ENCODE data around the gene KYNU.
A peak's percentile ranks its signal among the peaks of the same experiment; 100 is the strongest.
"Not testable (repeated sequence)": the region's sequence is repeated elsewhere in the genome, so short reads cannot be mapped to it uniquely, and the experiment has no call there.

KYNU gene

GRCh38 chr2:142877216-142877838, at the start of gene KYNU:
TSS of gene KYNU (plus strand) at chr2:142877664. CDS start at chr2:142885368, 7,704 bp downstream.
- DNase-seq: peak; percentile 48

GRCh38 chr2:142834021-142834420, 43.4 kb upstream of the KYNU start:
- DNase-seq: no peak

GRCh38 chr2:142840436-142840835, 37.0 kb upstream of the KYNU start:
- DNase-seq: no peak

DNA sequence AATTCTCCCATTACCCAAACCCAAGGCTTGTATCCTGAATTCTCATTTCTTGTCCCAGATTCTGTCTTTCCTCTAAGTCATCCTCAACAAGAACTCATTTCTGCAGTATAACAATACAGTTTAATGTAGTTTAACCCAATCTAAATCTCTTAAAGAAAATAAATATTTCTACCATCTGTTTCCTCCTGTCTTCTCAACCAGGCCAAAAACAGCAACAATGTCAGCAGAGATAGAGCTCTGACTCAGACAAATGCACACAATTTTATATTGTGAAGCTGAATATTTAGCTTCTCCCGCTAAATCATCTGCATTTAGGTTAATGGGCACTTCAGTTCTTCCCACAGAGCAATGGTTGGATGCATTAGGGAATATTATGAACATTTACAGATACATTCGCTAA, 35.7 kb upstream of the KYNU start:
- no peak for DNase-seq

GRCh38 chr2:142842369-142842768, 35.1 kb upstream of the KYNU start:
- no peak for DNase-seq

- no peak for DNase-seq
Observed at GRCh38 chr2:142843731-142844130, 33.7 kb upstream of the KYNU start.

GRCh38 chr2:142848023-142848606, 29.3 kb upstream of the KYNU start:
- no peak for DNase-seq

GRCh38 chr2:142849820-142850219, 27.6 kb upstream of the KYNU start:
- no peak for DNase-seq

GRCh38 chr2:142853912-142854311, 23.6 kb upstream of the KYNU start:
- DNase-seq: no peak

GRCh38 chr2:142857256-142858164, 20.0 kb upstream of the KYNU start:
- DNase-seq: no peak

DNA sequence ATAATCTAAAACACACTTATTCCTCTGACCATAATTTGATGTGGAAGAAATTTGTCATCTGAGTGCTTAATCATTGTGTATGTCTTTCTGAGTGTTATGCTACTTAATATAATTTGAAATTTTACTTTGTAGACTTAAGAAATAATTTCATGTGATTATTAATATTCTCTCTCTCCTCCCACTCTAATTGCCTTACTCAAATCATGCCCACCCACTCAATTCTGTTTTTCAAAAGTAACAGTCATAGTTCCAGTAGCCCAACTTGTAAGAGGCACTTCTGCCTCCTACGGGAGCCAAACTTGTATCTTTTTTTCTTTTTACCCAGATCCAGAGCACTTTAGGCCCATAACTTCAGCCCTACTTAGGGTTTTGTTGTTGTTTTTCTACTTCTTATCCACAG, 18.5 kb upstream of the KYNU start:
- DNase-seq: no peak

GRCh38 chr2:142862299-142862698, 15.2 kb upstream of the KYNU start:
- DNase-seq: no peak

DNA sequence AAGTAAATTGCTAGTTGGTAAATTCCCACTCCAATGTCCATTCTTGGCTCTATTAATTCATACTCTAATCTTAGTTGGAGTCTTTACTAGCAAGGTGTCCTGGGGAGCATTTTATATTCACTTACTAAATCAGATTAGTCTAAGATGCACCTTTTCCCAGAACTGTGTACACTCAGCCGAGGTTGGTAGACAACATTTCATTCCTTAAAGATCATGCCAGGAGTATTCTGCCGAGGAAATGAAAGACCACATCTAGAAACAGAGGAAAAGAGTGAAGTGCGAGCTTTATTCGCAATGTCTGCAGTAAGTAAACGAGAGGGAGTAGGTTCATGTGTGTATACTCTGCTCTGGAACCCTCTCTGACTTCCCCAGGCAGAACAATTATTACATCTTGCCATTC, 14.6 kb upstream of the KYNU start:
- no peak for DNase-seq

DNA sequence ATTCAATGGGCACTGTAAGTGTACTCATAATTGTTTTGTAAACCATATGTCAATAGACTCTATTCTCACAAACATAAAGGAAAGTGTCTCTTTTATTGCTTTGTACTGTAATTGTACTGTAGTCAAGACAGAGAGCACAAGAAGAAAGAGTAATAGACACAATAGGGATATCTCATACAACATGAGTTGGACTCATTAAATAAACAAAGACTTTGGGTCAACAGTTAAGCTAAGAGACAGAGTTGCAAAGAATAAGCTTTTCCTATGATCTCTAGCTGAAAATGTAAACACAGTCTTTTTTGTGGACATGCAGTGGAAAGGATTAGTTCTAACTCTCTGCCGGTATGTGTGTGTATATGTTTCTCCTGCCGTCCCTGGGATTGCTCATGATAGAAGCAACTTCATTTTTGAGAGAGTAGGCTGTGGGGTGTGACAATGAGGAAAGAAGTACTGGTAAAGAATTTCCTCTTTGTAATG, 13.9 kb upstream of the KYNU start:
- DNase-seq: no peak

GRCh38 chr2:142864605-142865004, 12.9 kb upstream of the KYNU start:
- DNase-seq: not testable (repeated sequence)

GRCh38 chr2:142865924-142866323, 11.5 kb upstream of the KYNU start:
- peak; percentile 30 for DNase-seq

DNA sequence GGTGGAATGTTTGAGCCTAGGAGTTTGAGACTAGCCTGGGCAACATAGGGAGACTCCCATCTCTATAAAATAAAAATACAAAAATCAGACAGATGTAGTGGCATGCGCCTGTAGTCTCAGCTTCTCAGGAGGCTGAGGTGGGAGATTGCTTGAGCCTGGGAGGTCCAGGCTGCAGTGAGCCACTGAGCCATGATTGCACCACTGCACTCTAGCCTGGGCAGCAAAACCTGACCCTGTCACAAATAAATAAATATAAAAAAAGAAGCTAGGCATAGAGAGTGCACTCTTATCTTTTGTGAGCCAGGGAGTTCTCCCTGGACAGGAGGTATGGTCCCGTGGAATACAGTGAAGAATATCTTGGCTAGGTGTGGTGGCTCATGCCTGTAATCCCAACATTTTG, 11.0 kb upstream of the KYNU start:
- no peak for DNase-seq

- no peak for DNase-seq
Observed at GRCh38 chr2:142867136-142867535, 10.3 kb upstream of the KYNU start.

DNA sequence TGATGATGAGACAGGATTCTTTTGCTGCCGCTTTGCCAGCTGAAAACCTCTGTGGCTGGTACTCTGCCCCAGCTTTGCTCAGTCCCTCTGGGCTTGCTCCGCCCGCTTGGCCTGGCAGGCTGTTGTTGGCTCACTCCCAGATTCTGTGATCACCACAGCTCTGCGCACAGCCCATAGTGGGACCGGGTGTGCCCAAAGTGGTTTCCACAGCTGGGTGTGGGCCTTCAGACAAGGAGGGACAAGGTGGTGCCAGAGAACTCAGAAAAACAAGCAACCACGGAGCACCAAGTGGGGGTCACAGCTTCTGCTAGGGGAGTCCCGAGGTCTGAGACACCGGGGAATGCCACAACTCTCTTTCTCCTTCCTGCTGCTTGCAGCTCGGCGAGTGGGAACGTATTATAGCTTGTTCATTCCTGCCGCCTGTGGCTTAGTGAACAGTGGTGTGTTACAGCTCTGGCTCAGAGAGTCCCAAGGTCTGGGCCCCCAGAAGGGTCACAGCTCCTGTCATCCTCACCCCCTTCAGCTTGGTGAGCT, 9.2 kb upstream of the KYNU start:
- DNase-seq: no peak

GRCh38 chr2:142869065-142869460, 8.4 kb upstream of the KYNU start:
- DNase-seq: not testable (repeated sequence)

DNA sequence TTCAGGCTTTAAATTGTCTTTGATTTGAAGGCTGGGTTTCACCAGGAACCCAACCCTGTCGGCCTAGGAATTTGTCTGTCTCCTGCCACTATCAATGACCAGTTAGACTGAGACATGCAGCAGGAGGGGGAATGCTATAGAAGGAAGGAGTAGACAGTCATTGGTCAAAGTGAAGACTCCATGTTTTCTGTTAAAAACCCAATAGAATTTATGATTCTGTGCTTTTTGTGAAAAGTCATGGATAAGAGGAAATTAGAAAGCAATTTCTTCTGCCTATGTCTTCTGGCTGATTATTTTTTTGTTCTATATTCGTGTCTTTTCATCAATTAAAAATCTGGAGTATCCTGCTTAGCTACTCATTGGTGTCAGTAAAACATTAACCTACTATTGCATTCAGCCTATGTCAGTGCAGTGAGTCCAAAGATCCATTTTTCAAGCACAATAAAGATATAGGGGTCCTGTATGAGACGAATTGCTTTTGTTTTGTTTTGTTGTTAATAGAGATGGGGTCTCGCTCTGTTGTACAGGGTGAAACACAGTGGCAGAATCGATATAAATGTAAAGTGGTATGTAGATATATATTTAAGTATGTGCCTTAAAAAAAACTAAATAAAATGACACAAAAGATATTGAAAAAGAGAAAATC, 7.9 kb upstream of the KYNU start:
- DNase-seq: no peak

- DNase-seq: no peak
Observed at GRCh38 chr2:142870526-142870925, 6.9 kb upstream of the KYNU start.

DNA sequence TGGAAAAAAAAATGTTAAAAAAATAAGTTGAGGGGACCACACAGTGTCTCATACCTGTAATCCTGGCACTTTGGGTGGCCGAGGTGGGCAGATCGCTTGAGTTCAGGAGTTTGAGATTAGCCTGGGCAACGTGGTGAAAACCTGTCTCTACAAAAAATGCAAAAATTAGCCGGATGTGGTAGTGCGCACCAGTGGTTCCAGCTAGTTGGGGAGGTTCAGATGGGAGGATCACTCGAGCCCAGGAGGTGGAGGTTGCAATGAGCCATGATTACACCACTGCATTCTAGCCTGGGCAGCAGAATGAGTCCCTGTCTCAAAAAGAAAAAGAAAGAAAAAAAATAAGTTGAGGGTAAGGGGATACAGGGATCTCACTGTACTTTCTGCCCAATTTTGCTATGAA, 6.1 kb upstream of the KYNU start:
- no peak for DNase-seq
